Upper lobe of left lung (tissue), 6 donors: ENCODE results near the gene C22orf23. TPM values are rescaled to one million over a fixed set of nuclear protein-coding genes. Genes with fewer than 3 reads are reported as not detected.

ENCODE experiments used
- ATAC-seq, 2 donors: fragments of 200-7000 bp; cut with Tn5 transposase; one replicate each; pipeline ENCODE4 v1.9.1; 2022; ENCODE audit warnings: mild to moderate bottlenecking in 2 of 2, moderate library complexity in 2 of 2; ENCODE audit not compliant: low FRiP score in 2 of 2
- DNase-seq, 2 donors: peaks; one replicate each; pipeline ENCODE4 v3.0.0-alpha.2; 2019 to 2020
- H3K27ac ChIP-seq, 4 donors: fragments of 200-600 bp; sonication (generic); one replicate each; pipeline ENCODE4 v1.5.1; 2016 to 2019
- H3K27me3 ChIP-seq, 4 donors: fragments of 200-600 bp; sonication (generic); one replicate each; pipeline ENCODE4 v1.5.1; 2017 to 2019
- H3K36me3 ChIP-seq, 4 donors: fragments of 200-600 bp; sonication (generic); one replicate each; pipeline ENCODE4 v1.5.1; 2016 to 2019
- H3K4me1 ChIP-seq, 4 donors: fragments of 200-600 bp; sonication (generic); one replicate each; pipeline ENCODE4 v1.5.1; 2018 to 2019
- H3K4me3 ChIP-seq, 4 donors: fragments of 200-600 bp; sonication (generic); one replicate each; pipeline ENCODE4 v1.5.1; 2017 to 2019; ENCODE audit warnings: mild to moderate bottlenecking in 2 of 4, moderate library complexity in 1 of 4
- H3K9me3 ChIP-seq, 4 donors: fragments of 200-600 bp; sonication (generic); one replicate each; pipeline ENCODE4 v1.5.1; 2018 to 2019
- EP300 ChIP-seq, 4 donors: sonication (generic); formaldehyde crosslinking; IDR thresholded peaks; one replicate each; pipeline ENCODE4 v1.5.1; 2017; ENCODE audit warnings: antibody characterized with exemption in 4 of 4, control low read depth in 2 of 4
- POLR2A ChIP-seq, 4 donors: fragments of 450-650 bp; IDR thresholded peaks; one replicate each; pipeline ENCODE4 v1.5.1; 2016 to 2017; ENCODE audit warnings: antibody characterized with exemption in 4 of 4, mild to moderate bottlenecking in 2 of 4
- POLR2AphosphoS5 ChIP-seq, 2 donors: sonication (generic); formaldehyde crosslinking; IDR thresholded peaks; one replicate each; pipeline ENCODE4 v1.5.1; 2017; ENCODE audit warnings: antibody characterized with exemption in 2 of 2
- WGBS, 2 donors: methylation state at CpG; one replicate each; pipeline ENCODE4 v1.1.5; 2017 to 2018; 5-methylcytosine and 5-hydroxymethylcytosine counted together
- total RNA-seq, 6 donors: library from RNA; depleted of rRNA in 4 of 6; stranded (reverse); fragments of >200 nt in 4 of 6; gene quantifications; one replicate each; pipeline versions ENCODE4 v1.1.0 to v1.2.1, GENCODE V29; 2016 to 2021
- TF ChIP-seq, protein P1 (sequence below), 6 experiments: fragments of 450-650 bp in 4 of 6; fragments of 200-600 bp in 2 of 6; sonication (generic) in 2 of 6; IDR thresholded peaks; one replicate each; pipeline ENCODE4 v1.5.1; 2016 to 2019; ENCODE audit warnings: antibody characterized with exemption in 6 of 6
- donor health status: DM: no; HTN: no; CAD: no; lungs with moderate emphysema.
- donor health status: DM: no; HTN: yes; CAD: no; lungs with severe emphysema.

Gene C22orf23
- total RNA-seq, 6 donors from 2014 or later, result 0.46 to 7.2 (median 1.2) TPM; not detected in 1

GRCh38 chr22:37968452-37969251 is 15.3 kb upstream of the C22orf23 start:
- 96 to 98% methylated on average over 5 of the region's 5 CpGs for WGBS, 2 donors
- H3K9me3 ChIP-seq, result no peaks in the 10 kb centered on the region
- DNase-seq (no peak), ATAC-seq (no peak)
- H3K36me3 ChIP-seq, result peaks cover 6 to 62% (median 33%) of the 10 kb centered on the region in 4 donors
- TF ChIP-seq POLR2A (IDR thresholded peaks at IDR 0.05) (no peak), POLR2AphosphoS5 (IDR thresholded peaks at IDR 0.05) (no peak), EP300 (IDR thresholded peaks at IDR 0.05) (no peak)
- TF ChIP-seq, protein P1, sequence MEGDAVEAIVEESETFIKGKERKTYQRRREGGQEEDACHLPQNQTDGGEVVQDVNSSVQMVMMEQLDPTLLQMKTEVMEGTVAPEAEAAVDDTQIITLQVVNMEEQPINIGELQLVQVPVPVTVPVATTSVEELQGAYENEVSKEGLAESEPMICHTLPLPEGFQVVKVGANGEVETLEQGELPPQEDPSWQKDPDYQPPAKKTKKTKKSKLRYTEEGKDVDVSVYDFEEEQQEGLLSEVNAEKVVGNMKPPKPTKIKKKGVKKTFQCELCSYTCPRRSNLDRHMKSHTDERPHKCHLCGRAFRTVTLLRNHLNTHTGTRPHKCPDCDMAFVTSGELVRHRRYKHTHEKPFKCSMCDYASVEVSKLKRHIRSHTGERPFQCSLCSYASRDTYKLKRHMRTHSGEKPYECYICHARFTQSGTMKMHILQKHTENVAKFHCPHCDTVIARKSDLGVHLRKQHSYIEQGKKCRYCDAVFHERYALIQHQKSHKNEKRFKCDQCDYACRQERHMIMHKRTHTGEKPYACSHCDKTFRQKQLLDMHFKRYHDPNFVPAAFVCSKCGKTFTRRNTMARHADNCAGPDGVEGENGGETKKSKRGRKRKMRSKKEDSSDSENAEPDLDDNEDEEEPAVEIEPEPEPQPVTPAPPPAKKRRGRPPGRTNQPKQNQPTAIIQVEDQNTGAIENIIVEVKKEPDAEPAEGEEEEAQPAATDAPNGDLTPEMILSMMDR (IDR thresholded peaks at IDR 0.05), result no peak
- H3K4me1 ChIP-seq, result peaks cover 0 to 5% (median 0%) of the 10 kb centered on the region in 4 donors
- no peak overlapping the region for H3K27ac ChIP-seq
- no peaks in the 10 kb centered on the region for H3K27me3 ChIP-seq
- H3K4me3 ChIP-seq, result no peak overlapping the region

- H3K9me3 ChIP-seq, result no peaks in the 10 kb centered on the region
- ATAC-seq, result no peak
- peaks cover 6 to 64% (median 39%) of the 10 kb centered on the region in 4 donors for H3K36me3 ChIP-seq
- WGBS, 2 donors, result 93 to 94% methylated on average over 13 to 14 of the region's 14 CpGs
- no peak overlapping the region for H3K27ac ChIP-seq
- no peaks in the 10 kb centered on the region for H3K27me3 ChIP-seq
- DNase-seq, result no peak
- no peak for TF ChIP-seq POLR2A (IDR thresholded peaks at IDR 0.05)
- TF ChIP-seq EP300 (IDR thresholded peaks at IDR 0.05), result no peak
- TF ChIP-seq, protein P1 (IDR thresholded peaks at IDR 0.05), result no peak
- TF ChIP-seq POLR2AphosphoS5 (IDR thresholded peaks at IDR 0.05), result no peak
- peaks cover 0 to 5% (median 0%) of the 10 kb centered on the region in 4 donors for H3K4me1 ChIP-seq
- H3K4me3 ChIP-seq, result no peak overlapping the region
These were observed 14.4 kb upstream of the C22orf23 start for GRCh38 chr22:37967637-37968451.

DNA sequence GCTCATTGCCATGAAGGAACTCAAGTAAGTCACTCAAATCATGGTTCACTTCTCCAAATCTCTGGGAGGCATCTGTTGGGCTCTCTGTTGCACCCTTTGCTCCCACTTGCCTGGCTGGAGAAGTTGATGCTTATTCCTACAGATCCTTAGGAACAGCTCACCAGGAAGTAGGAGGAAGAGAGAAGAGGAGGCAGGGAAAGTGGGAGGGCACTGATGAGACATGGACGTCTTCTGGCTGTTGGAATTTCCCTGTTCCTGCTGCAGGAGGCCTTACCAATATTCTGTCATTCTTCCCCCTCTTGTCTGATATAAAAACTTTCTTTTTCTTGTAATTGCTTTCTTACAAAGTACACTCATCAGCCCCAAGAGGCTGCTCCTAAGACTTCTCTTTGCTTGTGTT is 13.7 kb upstream of the C22orf23 start:
- no peaks in the 10 kb centered on the region for H3K9me3 ChIP-seq
- H3K36me3 ChIP-seq, result peaks cover 6 to 67% (median 42%) of the 10 kb centered on the region in 4 donors
- no peaks in the 10 kb centered on the region for H3K27me3 ChIP-seq
- TF ChIP-seq, protein P1 (IDR thresholded peaks at IDR 0.05), result no peak
- no peak for TF ChIP-seq POLR2A (IDR thresholded peaks at IDR 0.05)
- no peak for TF ChIP-seq EP300 (IDR thresholded peaks at IDR 0.05)
- TF ChIP-seq POLR2AphosphoS5 (IDR thresholded peaks at IDR 0.05), result no peak
- ATAC-seq (no peak), DNase-seq (no peak)
- H3K27ac ChIP-seq, result no peak overlapping the region
- peaks cover 0 to 5% (median 0%) of the 10 kb centered on the region in 4 donors for H3K4me1 ChIP-seq
- 59 to 73% methylated on average over 1 of the region's 1 CpG for WGBS, 2 donors
- H3K4me3 ChIP-seq, result no peak overlapping the region

- WGBS, 2 donors, result 80 to 81% methylated on average over 9 of the region's 9 CpGs
- TF ChIP-seq POLR2A (IDR thresholded peaks at IDR 0.05) (no peak), POLR2AphosphoS5 (IDR thresholded peaks at IDR 0.05) (no peak), EP300 (IDR thresholded peaks at IDR 0.05) (no peak)
- TF ChIP-seq, protein P1 (IDR thresholded peaks at IDR 0.05), result no peak
- no peaks in the 10 kb centered on the region for H3K9me3 ChIP-seq
- no peaks in the 10 kb centered on the region for H3K27me3 ChIP-seq
- no peak for ATAC-seq
- no peak overlapping the region for H3K4me3 ChIP-seq
- peaks cover 6 to 76% (median 52%) of the 10 kb centered on the region in 4 donors for H3K36me3 ChIP-seq
- DNase-seq, result no peak
- no peak overlapping the region for H3K27ac ChIP-seq
- peaks cover 0 to 5% (median 0%) of the 10 kb centered on the region in 4 donors for H3K4me1 ChIP-seq
These were observed 12.7 kb upstream of the C22orf23 start for GRCh38 chr22:37965940-37966664.
